Stimulated activated naive CD8-positive, alpha-beta T cell treated with anti-CD3 and anti-CD28 coated beads, Interleukin-15, Interleukin-2, amounts not matched to agents 100 U/mL and 50 U/mL, for 24 hours (primary cell): ENCODE measurements around the gene SNAPC4.
"Not testable (repeated sequence)": the region's sequence is repeated elsewhere in the genome, so short reads cannot be mapped to it uniquely, and the experiment has no call there.

Experiments
- ATAC-seq: fragments of 150-1000 bp; cut with Tn5 transposase; one replicate; pipeline ENCODE4 v1.10.0; 2021
- DNase-seq: peaks from one replicate; pipeline ENCODE4 v3.0.0; 2021

SNAPC4 gene

GRCh38 chr9:136407911-136408310, 7.9 kb upstream of the SNAPC4 start:
- no peak for ATAC-seq
- no peak for DNase-seq

- not testable (repeated sequence) for DNase-seq, ATAC-seq
Measured at GRCh38 chr9:136407061-136407460, 7.1 kb upstream of the SNAPC4 start.

GRCh38 chr9:136405904-136406303, 5.9 kb upstream of the SNAPC4 start:
- not testable (repeated sequence) for DNase-seq, ATAC-seq

GRCh38 chr9:136405481-136405880, 5.5 kb upstream of the SNAPC4 start:
- ATAC-seq: no peak
- no peak for DNase-seq

- DNase-seq: peak; percentile 25
- ATAC-seq: no peak
Measured at GRCh38 chr9:136404801-136405136, 4.8 kb upstream of the SNAPC4 start.

GRCh38 chr9:136403915-136404800, 4.2 kb upstream of the SNAPC4 start:
- ATAC-seq (peak; percentile 33), DNase-seq (peak; percentile 68)

GRCh38 chr9:136403538-136403914, 3.6 kb upstream of the SNAPC4 start:
- DNase-seq (peak; percentile 80), ATAC-seq (peak; percentile 87)

GRCh38 chr9:136402067-136402466, 2.1 kb upstream of the SNAPC4 start:
- no peak for ATAC-seq

GRCh38 chr9:136401173-136401922, 1.4 kb upstream of the SNAPC4 start:
- ATAC-seq: no peak
- DNase-seq: no peak

More at GRCh38 chr9:136402067-136402466, 2.1 kb upstream of the SNAPC4 start:
- DNase-seq: no peak

GRCh38 chr9:136399176-136400037, 563 bp downstream of the SNAPC4 start:
- ATAC-seq: peak; percentile 20
- peak; percentile 60 for DNase-seq

- no peak for ATAC-seq
- DNase-seq: no peak
Measured at GRCh38 chr9:136398286-136398685, 1.7 kb downstream of the SNAPC4 start.

- ATAC-seq: no peak
- no peak for DNase-seq
Measured at GRCh38 chr9:136397643-136398042, 2.3 kb downstream of the SNAPC4 start.

GRCh38 chr9:136396219-136396515, 3.8 kb downstream of the SNAPC4 start:
- no peak for DNase-seq
- no peak for ATAC-seq

- ATAC-seq: no peak
- no peak for DNase-seq
Measured at GRCh38 chr9:136395345-136396218, 4.4 kb downstream of the SNAPC4 start.

GRCh38 chr9:136395020-136395340, 5.0 kb downstream of the SNAPC4 start:
- ATAC-seq: no peak
- DNase-seq: no peak

- ATAC-seq (no peak), DNase-seq (no peak)
Measured at GRCh38 chr9:136394312-136395019, 5.5 kb downstream of the SNAPC4 start.

GRCh38 chr9:136393531-136393930, 6.4 kb downstream of the SNAPC4 start:
- no peak for ATAC-seq
- DNase-seq: no peak

GRCh38 chr9:136392538-136393449, 7.2 kb downstream of the SNAPC4 start:
- ATAC-seq: peak; percentile 29
- DNase-seq: no peak

- DNase-seq (no peak), ATAC-seq (no peak)
Measured at GRCh38 chr9:136391737-136392537, 8.0 kb downstream of the SNAPC4 start.
